ENCODE measurements around the gene FAM193A. TPM values are rescaled to one million over a fixed set of nuclear protein-coding genes. Genes with fewer than 3 reads are reported as not detected.
"Not testable (repeated sequence)": the region's sequence is repeated elsewhere in the genome, so short reads cannot be mapped to it uniquely, and the experiment has no call there.

FAM193A gene
- total RNA-seq, 6 experiments from 2014 or later: 8.5 to 12.3 (median 9.7) TPM

DNA sequence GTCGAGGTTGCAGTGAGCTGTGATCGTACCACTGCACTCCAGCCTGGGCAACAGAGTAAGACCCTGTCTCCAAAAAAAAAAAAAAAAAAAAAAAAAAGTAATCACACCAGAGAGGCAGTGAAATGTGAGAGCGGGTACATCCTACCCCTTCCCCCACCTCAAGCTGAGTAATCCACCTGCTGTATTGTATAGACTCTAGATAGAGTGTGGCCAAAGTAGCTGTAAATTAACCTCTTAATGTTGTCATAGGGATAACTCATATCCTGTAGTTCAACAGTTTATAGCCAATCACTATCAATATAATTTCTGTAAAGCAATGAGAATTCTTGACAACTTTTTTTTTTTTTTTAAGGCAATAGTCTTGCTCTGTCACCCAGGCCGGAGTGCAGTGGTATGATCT lies 188.9 kb downstream of the FAM193A start:
- H3K4me3 ChIP-seq: no peak overlapping the region
- H3K27ac ChIP-seq: no peak overlapping the region
- TF ChIP-seq, protein P1, sequence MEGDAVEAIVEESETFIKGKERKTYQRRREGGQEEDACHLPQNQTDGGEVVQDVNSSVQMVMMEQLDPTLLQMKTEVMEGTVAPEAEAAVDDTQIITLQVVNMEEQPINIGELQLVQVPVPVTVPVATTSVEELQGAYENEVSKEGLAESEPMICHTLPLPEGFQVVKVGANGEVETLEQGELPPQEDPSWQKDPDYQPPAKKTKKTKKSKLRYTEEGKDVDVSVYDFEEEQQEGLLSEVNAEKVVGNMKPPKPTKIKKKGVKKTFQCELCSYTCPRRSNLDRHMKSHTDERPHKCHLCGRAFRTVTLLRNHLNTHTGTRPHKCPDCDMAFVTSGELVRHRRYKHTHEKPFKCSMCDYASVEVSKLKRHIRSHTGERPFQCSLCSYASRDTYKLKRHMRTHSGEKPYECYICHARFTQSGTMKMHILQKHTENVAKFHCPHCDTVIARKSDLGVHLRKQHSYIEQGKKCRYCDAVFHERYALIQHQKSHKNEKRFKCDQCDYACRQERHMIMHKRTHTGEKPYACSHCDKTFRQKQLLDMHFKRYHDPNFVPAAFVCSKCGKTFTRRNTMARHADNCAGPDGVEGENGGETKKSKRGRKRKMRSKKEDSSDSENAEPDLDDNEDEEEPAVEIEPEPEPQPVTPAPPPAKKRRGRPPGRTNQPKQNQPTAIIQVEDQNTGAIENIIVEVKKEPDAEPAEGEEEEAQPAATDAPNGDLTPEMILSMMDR (IDR thresholded peaks at IDR 0.05): no peak
- no peak for TF ChIP-seq POLR2A (IDR thresholded peaks at IDR 0.05)
- intact Hi-C loops (cut with DNase I): no loop called here
- DNase-seq (no peak), ATAC-seq (no peak)
- peaks cover 0 to 5% (median 3%) of the 10 kb centered on the region in 4 donors for H3K36me3 ChIP-seq
- H3K27me3 ChIP-seq: no peaks in the 10 kb centered on the region
- H3K4me1 ChIP-seq: no peaks in the 10 kb centered on the region
- no peaks in the 10 kb centered on the region for H3K9me3 ChIP-seq
- 100% methylated on average over 1 of the region's 4 CpGs for WGBS (ENCODE audit: insufficient coverage, low coverage, low lambda C conversion rate, missing lambda C conversion rate)

DNA sequence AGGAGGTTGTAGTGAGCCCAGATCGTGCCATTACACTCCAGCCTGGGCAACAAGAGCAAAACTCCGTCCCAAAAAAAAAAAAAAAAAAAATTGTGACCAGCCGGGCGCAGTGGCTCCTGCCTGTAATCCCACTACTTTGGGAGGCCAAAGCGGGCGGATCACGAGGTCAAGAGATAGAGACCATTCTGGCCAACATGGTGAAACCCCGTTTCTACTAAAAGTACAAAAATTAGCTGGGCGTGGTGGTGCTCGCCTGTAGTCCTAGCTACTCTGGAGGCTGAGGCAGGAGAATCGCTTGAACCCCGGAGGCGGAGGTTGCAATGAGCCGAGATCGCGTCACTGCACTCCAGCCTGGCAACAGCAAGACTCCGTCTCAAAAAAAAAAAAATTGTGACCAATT lies 190.4 kb downstream of the FAM193A start:
- H3K4me1 ChIP-seq; DNase-seq; H3K9me3 ChIP-seq; ATAC-seq; intact Hi-C loops (cut with DNase I); H3K27me3 ChIP-seq; H3K36me3 ChIP-seq; H3K4me3 ChIP-seq; H3K27ac ChIP-seq: not testable (repeated sequence)
- WGBS (ENCODE audit: insufficient coverage, low coverage, low lambda C conversion rate, missing lambda C conversion rate): 96% methylated on average over 16 of the region's 17 CpGs

- Histone ChIP-seq H3K9me3 (no peaks in the 10 kb centered on the region), H3K4me3 (no peak overlapping the region), H3K4me1 (no peaks in the 10 kb centered on the region), H3K36me3 (peaks cover 0 to 11% (median 6%) of the 10 kb centered on the region in 4 donors), H3K27ac (no peak overlapping the region), H3K27me3 (no peaks in the 10 kb centered on the region)
- no peak for ATAC-seq
- intact Hi-C loops (cut with DNase I): no loop called here
- WGBS (ENCODE audit: insufficient coverage, low coverage, low lambda C conversion rate, missing lambda C conversion rate): 92% methylated on average over 2 of the region's 3 CpGs
- TF ChIP-seq, protein P1 (IDR thresholded peaks at IDR 0.05): no peak
- TF ChIP-seq POLR2A (IDR thresholded peaks at IDR 0.05): no peak
- no peak for DNase-seq
Observed at GRCh38 chr4:2728221-2728620, 191.8 kb downstream of the FAM193A start.

GRCh38 chr4:2728806-2729532 lies 192.5 kb downstream of the FAM193A start:
- intact Hi-C loops (cut with DNase I): no loop called here
- DNase-seq: no peak
- Histone ChIP-seq H3K4me3 (no peak overlapping the region), H3K4me1 (no peaks in the 10 kb centered on the region), H3K36me3 (peaks cover 0 to 15% (median 6%) of the 10 kb centered on the region in 4 donors), H3K27ac (no peak overlapping the region), H3K27me3 (no peaks in the 10 kb centered on the region), H3K9me3 (no peaks in the 10 kb centered on the region)
- ATAC-seq: no peak
- TF ChIP-seq POLR2A (IDR thresholded peaks at IDR 0.05): no peak
- TF ChIP-seq, protein P1 (IDR thresholded peaks at IDR 0.05): no peak
- WGBS (ENCODE audit: insufficient coverage, low coverage, low lambda C conversion rate, missing lambda C conversion rate): 90% methylated on average over 6 of the region's 12 CpGs

GRCh38 chr4:2729533-2729875 lies 193.1 kb downstream of the FAM193A start:
- no peaks in the 10 kb centered on the region for H3K9me3 ChIP-seq
- intact Hi-C loops (cut with DNase I): no loop called here
- peaks cover 0 to 15% (median 6%) of the 10 kb centered on the region in 4 donors for H3K36me3 ChIP-seq
- ATAC-seq: no peak
- H3K4me1 ChIP-seq: no peaks in the 10 kb centered on the region
- H3K27me3 ChIP-seq: no peaks in the 10 kb centered on the region
- TF ChIP-seq, protein P1 (IDR thresholded peaks at IDR 0.05): no peak
- no peak for TF ChIP-seq POLR2A (IDR thresholded peaks at IDR 0.05)
- no peak overlapping the region for H3K27ac ChIP-seq
- WGBS (ENCODE audit: insufficient coverage, low coverage, low lambda C conversion rate, missing lambda C conversion rate): 80% methylated on average over 2 of the region's 9 CpGs
- no peak for DNase-seq
- no peak overlapping the region for H3K4me3 ChIP-seq

Measured in right lobe of liver (tissue), 6 donors.